GM18517 (cell line): ENCODE data around the gene DNM3.

ENCODE experiments used
- ATAC-seq: cut with Tn5 transposase; IDR thresholded peaks from one replicate; pipeline ENCODE4 v1.9.1; 2021; ENCODE audit warnings: mild to moderate bottlenecking, moderate library complexity; ENCODE audit not compliant: unreplicated experiment

Gene DNM3

GRCh38 chr1:172382990-172383389, 541.7 kb downstream of the DNM3 start:
- no peak for ATAC-seq

GRCh38 chr1:172383536-172383935, 542.2 kb downstream of the DNM3 start:
- no peak for ATAC-seq

- no peak for ATAC-seq
Measured at GRCh38 chr1:172384656-172385055, 543.4 kb downstream of the DNM3 start.

- no peak for ATAC-seq
Measured at GRCh38 chr1:172386046-172386445, 544.7 kb downstream of the DNM3 start.

GRCh38 chr1:172388490-172388889, 547.2 kb downstream of the DNM3 start:
- no peak for ATAC-seq

- no peak for ATAC-seq
Measured at GRCh38 chr1:172390301-172390682, 549.0 kb downstream of the DNM3 start.

- ATAC-seq: peak; percentile 54
Measured at GRCh38 chr1:172390683-172391551, 549.6 kb downstream of the DNM3 start.

- ATAC-seq: no peak
Measured at GRCh38 chr1:172391976-172392375, 550.7 kb downstream of the DNM3 start.

GRCh38 chr1:172393354-172393753, 552.1 kb downstream of the DNM3 start:
- no peak for ATAC-seq

- peak; percentile 86 for ATAC-seq
Measured at GRCh38 chr1:172394141-172394751, 552.9 kb downstream of the DNM3 start.

GRCh38 chr1:172394811-172395210, 553.5 kb downstream of the DNM3 start:
- no peak for ATAC-seq

GRCh38 chr1:172395576-172395975, 554.3 kb downstream of the DNM3 start:
- no peak for ATAC-seq

- no peak for ATAC-seq
Measured at GRCh38 chr1:172397221-172397620, 555.9 kb downstream of the DNM3 start.

GRCh38 chr1:172397633-172398032, 556.3 kb downstream of the DNM3 start:
- no peak for ATAC-seq

- ATAC-seq: no peak
Measured at GRCh38 chr1:172398193-172398592, 556.9 kb downstream of the DNM3 start.

- ATAC-seq: no peak
Measured at GRCh38 chr1:172398970-172399755, 557.9 kb downstream of the DNM3 start.

- no peak for ATAC-seq
Measured at GRCh38 chr1:172399756-172400721, 558.7 kb downstream of the DNM3 start.

- no peak for ATAC-seq
Measured at GRCh38 chr1:172400722-172401105, 559.4 kb downstream of the DNM3 start.

- no peak for ATAC-seq
Measured at GRCh38 chr1:172401477-172401876, 560.2 kb downstream of the DNM3 start.

- ATAC-seq: no peak
Measured at GRCh38 chr1:172401892-172402291, 560.6 kb downstream of the DNM3 start.
